Esophagus squamous epithelium (tissue), 5 donors: Measurements from ENCODE around the gene CHN2. TPM values are rescaled to one million over a fixed set of nuclear protein-coding genes. Genes with fewer than 3 reads are reported as not detected.

Experiments
- DNase-seq: peaks from one replicate; lab custom pipeline; 2025; lab: John Stamatoyannopoulos, UW
- H3K27ac ChIP-seq, 4 donors: fragments of 200-600 bp; sonication (generic); one replicate each; pipeline ENCODE4 v1.5.1; 2016 to 2019; ENCODE audit warnings: mild to moderate bottlenecking in 1 of 4
- H3K27me3 ChIP-seq, 4 donors: fragments of 200-600 bp; sonication (generic); 1 replicate in 3 of 4; 2 replicates in 1 of 4; pipeline versions ENCODE4 v1.5.1 to v1.6.0; 2017 to 2021; ENCODE audit warnings: antibody characterized with exemption in 1 of 4
- H3K36me3 ChIP-seq, 3 donors: fragments of 200-600 bp; sonication (generic); one replicate each; pipeline ENCODE4 v1.5.1; 2016 to 2019
- H3K4me1 ChIP-seq, 3 donors: fragments of 200-600 bp; sonication (generic); one replicate each; pipeline ENCODE4 v1.5.1; 2017 to 2019
- H3K4me3 ChIP-seq, 4 donors: fragments of 200-600 bp; sonication (generic); 1 replicate in 3 of 4; 2 replicates in 1 of 4; pipeline ENCODE4 v1.5.1; 2016 to 2019; ENCODE audit warnings: mild to moderate bottlenecking in 2 of 4, moderate library complexity in 1 of 4
- H3K9me3 ChIP-seq, 3 donors: fragments of 200-600 bp; sonication (generic); one replicate each; pipeline ENCODE4 v1.5.1; 2016 to 2019
- POLR2A ChIP-seq, 4 donors: fragments of 450-650 bp; IDR thresholded peaks; one replicate each; pipeline ENCODE4 v1.6.1; 2017; ENCODE audit warnings: antibody characterized with exemption in 4 of 4, mild to moderate bottlenecking in 4 of 4, moderate library complexity in 3 of 4
- WGBS, 2 donors: methylation state at CpG; one replicate each; pipeline ENCODE4 v1.1.5; 2018; 5-methylcytosine and 5-hydroxymethylcytosine counted together
- intact Hi-C: fragments of 100-400 bp; cut with DNase I; formaldehyde crosslinking; loops from one replicate; pipeline ENCODE4 v1.15.0; 2022
- total RNA-seq, 4 donors: library from RNA; depleted of rRNA; stranded (reverse); fragments of >200 nt; gene quantifications; one replicate each; pipeline ENCODE4 v1.1.0, GENCODE V29; 2016
- TF ChIP-seq, protein P1 (sequence below), 6 experiments: fragments of 450-650 bp in 4 of 6; fragments of 200-600 bp in 2 of 6; sonication (generic) in 2 of 6; IDR thresholded peaks; one replicate each; pipeline ENCODE4 v1.5.1; 2016 to 2019; ENCODE audit warnings: antibody characterized with exemption in 6 of 6, mild to moderate bottlenecking in 4 of 6, moderate library complexity in 4 of 6
- donor health status: DM: yes; HTN: yes; CAD: no.

CHN2 gene
- total RNA-seq, 4 donors from 2014 or later: 0.08 to 8.6 (median 1.7) TPM

DNA sequence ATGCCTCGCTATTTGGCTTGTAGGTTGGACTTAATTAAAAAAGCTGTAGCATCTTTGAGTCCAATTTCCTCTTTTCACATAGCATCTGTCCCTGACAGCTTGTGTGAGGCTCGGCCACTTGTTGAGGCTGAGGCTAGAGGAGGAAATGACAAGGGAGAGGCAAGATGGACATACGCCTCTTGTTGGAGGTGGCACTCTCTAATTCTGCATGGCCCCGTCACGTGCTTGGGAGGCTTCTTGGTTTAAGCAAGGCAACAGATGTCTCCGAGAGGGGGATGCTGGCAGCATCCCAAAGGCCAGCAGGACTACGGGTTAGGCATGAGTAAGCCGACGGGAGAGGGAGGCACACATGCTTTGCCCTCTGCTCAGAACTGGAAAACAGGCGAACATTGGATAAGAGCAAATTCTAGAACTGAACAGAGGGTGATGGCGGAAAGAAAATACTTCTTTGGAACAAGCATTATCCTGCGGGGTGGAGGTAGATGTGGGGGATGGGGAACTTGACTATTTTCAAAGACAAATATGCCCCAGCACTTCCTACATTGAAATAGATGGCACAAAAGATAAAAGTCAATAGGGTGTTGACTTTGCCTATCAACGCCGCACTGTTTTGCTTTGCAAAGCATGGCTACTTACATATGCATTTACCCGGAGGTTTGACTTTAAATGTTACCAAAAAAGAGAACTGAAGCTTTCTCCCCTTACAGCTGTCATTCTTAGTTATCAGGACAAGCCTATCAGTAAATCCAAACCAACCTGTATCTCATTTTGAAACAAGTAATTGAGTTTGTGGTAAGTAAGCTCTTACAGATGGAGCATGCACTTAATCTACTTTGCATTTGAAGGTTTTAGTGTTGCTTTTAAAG, 94.8 kb downstream of the CHN2 start:
- intact Hi-C loops: no loop called here
- no peaks in the 10 kb centered on the region for H3K9me3 ChIP-seq
- 74 to 80% methylated on average over 12 to 15 of the region's 15 CpGs for WGBS, 2 donors
- no peak for DNase-seq
- TF ChIP-seq, protein P1, sequence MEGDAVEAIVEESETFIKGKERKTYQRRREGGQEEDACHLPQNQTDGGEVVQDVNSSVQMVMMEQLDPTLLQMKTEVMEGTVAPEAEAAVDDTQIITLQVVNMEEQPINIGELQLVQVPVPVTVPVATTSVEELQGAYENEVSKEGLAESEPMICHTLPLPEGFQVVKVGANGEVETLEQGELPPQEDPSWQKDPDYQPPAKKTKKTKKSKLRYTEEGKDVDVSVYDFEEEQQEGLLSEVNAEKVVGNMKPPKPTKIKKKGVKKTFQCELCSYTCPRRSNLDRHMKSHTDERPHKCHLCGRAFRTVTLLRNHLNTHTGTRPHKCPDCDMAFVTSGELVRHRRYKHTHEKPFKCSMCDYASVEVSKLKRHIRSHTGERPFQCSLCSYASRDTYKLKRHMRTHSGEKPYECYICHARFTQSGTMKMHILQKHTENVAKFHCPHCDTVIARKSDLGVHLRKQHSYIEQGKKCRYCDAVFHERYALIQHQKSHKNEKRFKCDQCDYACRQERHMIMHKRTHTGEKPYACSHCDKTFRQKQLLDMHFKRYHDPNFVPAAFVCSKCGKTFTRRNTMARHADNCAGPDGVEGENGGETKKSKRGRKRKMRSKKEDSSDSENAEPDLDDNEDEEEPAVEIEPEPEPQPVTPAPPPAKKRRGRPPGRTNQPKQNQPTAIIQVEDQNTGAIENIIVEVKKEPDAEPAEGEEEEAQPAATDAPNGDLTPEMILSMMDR (IDR thresholded peaks at IDR 0.05): no peak
- TF ChIP-seq POLR2A (IDR thresholded peaks at IDR 0.05): no peak
- H3K36me3 ChIP-seq: no peaks in the 10 kb centered on the region
- no peaks in the 10 kb centered on the region for H3K27me3 ChIP-seq
- H3K27ac ChIP-seq: no peak overlapping the region
- H3K4me1 ChIP-seq: peaks cover 0 to 18% (median 0%) of the 10 kb centered on the region in 3 donors
- no peak overlapping the region for H3K4me3 ChIP-seq

DNA sequence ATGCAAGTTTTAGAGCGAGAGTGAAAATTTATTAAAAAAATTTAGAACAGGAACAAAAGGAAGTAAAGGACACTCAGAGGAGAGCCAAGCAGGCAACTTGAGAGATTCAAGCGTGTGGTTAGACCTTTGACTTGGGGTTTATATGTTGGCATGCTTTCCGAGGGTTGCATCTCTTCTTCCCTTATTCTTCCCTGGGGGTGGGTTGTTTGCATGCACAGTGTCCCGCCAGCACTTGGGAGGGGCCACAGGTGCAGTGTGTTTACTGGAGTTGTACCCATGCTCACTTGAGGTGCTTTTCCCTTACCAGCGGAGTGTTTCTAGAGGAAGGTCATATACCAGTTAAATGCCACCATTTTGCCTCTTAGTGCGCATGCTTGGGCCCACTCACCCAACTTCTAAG, 96.3 kb downstream of the CHN2 start:
- H3K4me3 ChIP-seq: no peak overlapping the region
- TF ChIP-seq, protein P1 (IDR thresholded peaks at IDR 0.05): no peak
- no peak for TF ChIP-seq POLR2A (IDR thresholded peaks at IDR 0.05)
- H3K9me3 ChIP-seq: no peaks in the 10 kb centered on the region
- H3K27me3 ChIP-seq: no peaks in the 10 kb centered on the region
- H3K4me1 ChIP-seq: peaks cover 0 to 18% (median 0%) of the 10 kb centered on the region in 3 donors
- no peak for DNase-seq
- no peaks in the 10 kb centered on the region for H3K36me3 ChIP-seq
- no peak overlapping the region for H3K27ac ChIP-seq
- intact Hi-C loops: no loop called here
- WGBS, 2 donors: 96 to 98% methylated on average over 6 of the region's 6 CpGs

DNA sequence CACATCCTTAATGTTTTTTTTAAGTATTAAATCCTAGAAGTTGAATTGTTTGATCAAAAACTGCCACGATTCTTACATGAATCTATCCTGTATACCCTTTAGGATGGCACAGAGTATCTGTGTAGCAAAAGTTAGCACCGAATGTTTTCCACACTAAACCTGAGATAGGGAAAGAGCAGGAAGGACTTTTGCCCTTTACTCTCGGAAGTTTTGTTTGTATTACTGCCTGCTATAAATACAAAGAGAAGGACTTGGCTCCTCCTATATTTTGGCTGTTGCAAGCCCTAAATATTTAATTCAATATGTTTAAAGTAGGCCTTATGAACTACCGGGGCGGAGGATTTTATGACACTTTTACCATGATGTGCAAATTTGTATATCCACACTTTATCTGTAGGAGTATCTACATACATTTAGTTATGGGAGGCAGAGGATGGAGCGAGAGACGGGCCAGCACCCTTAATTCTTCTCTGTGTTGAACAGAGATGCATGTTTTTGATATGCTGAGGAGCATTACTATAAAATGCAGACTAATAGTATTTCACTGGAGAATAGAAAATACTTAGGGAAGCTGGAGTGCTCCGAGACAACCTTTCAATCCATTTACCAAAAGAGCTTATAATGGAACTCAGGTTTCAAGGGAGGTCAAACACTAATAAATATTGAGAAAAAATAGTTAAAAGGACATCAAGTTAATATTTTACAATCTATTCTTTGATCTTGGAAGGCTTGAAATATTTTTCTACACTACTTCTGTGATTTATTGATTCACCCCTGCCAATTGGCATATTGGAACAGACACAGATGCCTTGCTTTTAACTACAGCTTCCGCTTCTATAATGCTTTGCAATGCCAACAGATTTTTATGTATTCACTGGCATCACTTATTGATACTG, 97.4 kb downstream of the CHN2 start:
- WGBS, 2 donors: 78 to 82% methylated on average over 9 of the region's 9 CpGs
- Histone ChIP-seq H3K36me3 (no peaks in the 10 kb centered on the region), H3K9me3 (no peaks in the 10 kb centered on the region), H3K27me3 (no peaks in the 10 kb centered on the region), H3K4me1 (peaks cover 0 to 16% (median 0%) of the 10 kb centered on the region in 3 donors), H3K4me3 (no peak overlapping the region), H3K27ac (no peak overlapping the region)
- DNase-seq: no peak
- intact Hi-C loops: no loop called here
- TF ChIP-seq, protein P1 (IDR thresholded peaks at IDR 0.05): no peak
- TF ChIP-seq POLR2A (IDR thresholded peaks at IDR 0.05): no peak

DNA sequence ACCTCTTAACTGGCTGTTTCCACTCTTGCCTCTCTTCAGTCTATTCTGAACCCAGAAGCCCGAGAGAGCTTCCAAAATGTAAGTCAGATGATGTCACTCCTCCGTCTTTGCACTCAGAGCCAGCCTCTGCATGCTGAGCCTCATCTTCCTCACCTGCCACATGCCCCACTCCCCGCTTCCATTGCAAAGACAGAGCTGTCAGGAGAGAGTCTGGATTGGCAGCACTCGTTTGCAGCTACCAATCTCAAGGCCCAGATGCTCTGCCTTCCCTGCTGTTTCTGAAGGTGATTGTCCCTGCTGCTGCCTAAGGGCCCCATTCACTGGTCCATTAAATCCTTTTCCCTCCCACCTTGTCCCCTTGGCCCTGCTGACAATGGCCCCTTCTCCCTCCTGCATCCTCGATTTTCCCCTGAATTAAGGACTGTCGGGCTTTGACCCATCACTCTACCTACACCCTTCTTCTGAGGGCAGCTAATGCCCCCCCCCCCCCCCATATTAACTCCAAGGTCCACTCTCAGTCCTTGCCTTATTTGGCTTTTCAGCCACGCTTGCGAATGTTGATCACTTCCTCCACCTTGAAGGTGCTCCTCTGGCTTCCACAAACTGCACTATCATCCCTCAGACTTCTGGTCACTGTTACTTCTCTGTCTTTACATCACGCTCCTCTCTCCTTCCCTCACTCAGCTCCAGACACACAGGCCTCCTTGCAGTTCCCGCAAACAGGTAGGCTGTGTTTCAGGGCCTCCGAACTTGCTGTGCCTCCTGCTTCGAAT, 98.5 kb downstream of the CHN2 start:
- intact Hi-C loops: no loop called here
- TF ChIP-seq, protein P1 (IDR thresholded peaks at IDR 0.05): no peak
- TF ChIP-seq POLR2A (IDR thresholded peaks at IDR 0.05): no peak

More for the DNA sequence above, 98.5 kb downstream of the CHN2 start:
- 87 to 88% methylated on average over 12 of the region's 12 CpGs for WGBS, 2 donors
- Histone ChIP-seq H3K4me3 (no peak overlapping the region), H3K27ac (no peak overlapping the region), H3K9me3 (no peaks in the 10 kb centered on the region), H3K4me1 (peaks cover 0 to 6% (median 0%) of the 10 kb centered on the region in 3 donors), H3K27me3 (no peaks in the 10 kb centered on the region), H3K36me3 (no peaks in the 10 kb centered on the region)
- DNase-seq: no peak
